ENCODE data around the gene CDH22. TPM values are rescaled to one million over a fixed set of nuclear protein-coding genes. Genes with fewer than 3 reads are reported as not detected.

Gene CDH22
- total and polyA plus RNA-seq, 7 donors: 0.11 to 1.4 (median 0.53) TPM

- H3K4me3 ChIP-seq: no peak overlapping the region
- H3K9me3 ChIP-seq: no peaks in the 10 kb centered on the region
- no peak overlapping the region for H3K27ac ChIP-seq
- 30 to 36% (median 32%) methylated on average over 17 of the region's 17 CpGs for WGBS, 3 donors
- no peaks in the 10 kb centered on the region for H3K36me3 ChIP-seq (ENCODE audit: insufficient read depth in 1 of 2, low read depth in 1 of 2)
- peaks cover 0 to 44% (median 10%) of the 10 kb centered on the region in 3 donors for H3K27me3 ChIP-seq (ENCODE audit: insufficient read depth in 3 of 3, low read length in 2 of 3)
- no peaks in the 10 kb centered on the region for H3K4me1 ChIP-seq
- intact Hi-C loops (cut with DNase I): no loop called here
- TF ChIP-seq CTCF (IDR thresholded peaks at IDR 0.05): no peak
- ATAC-seq (peak in 2 of 4 donors; percentile 56 to 76), DNase-seq (no peak)
Measured at GRCh38 chr20:46195264-46196036, 112.8 kb downstream of the CDH22 start.

GRCh38 chr20:46194409-46194808 lies 113.9 kb downstream of the CDH22 start:
- TF ChIP-seq CTCF (IDR thresholded peaks at IDR 0.05): no peak
- DNase-seq: no peak
- H3K36me3 ChIP-seq (ENCODE audit: insufficient read depth in 1 of 2, low read depth in 1 of 2): no peaks in the 10 kb centered on the region
- intact Hi-C loops (cut with DNase I): no loop called here
- H3K4me1 ChIP-seq: no peaks in the 10 kb centered on the region
- no peak overlapping the region for H3K4me3 ChIP-seq
- H3K27me3 ChIP-seq (ENCODE audit: insufficient read depth in 3 of 3, low read length in 2 of 3): peaks cover 0 to 34% (median 8%) of the 10 kb centered on the region in 3 donors
- 84 to 93% (median 91%) methylated on average over 4 of the region's 4 CpGs for WGBS, 3 donors
- no peaks in the 10 kb centered on the region for H3K9me3 ChIP-seq
- H3K27ac ChIP-seq: no peak overlapping the region
- no peak for ATAC-seq

GRCh38 chr20:46192376-46192944 lies 115.8 kb downstream of the CDH22 start:
- H3K27me3 ChIP-seq (ENCODE audit: insufficient read depth in 3 of 3, low read length in 2 of 3): peaks cover 0 to 22% (median 3%) of the 10 kb centered on the region in 3 donors

GRCh38 chr20:46191611-46192010 lies 116.7 kb downstream of the CDH22 start:
- no peak for TF ChIP-seq CTCF (IDR thresholded peaks at IDR 0.05)
- Histone ChIP-seq H3K4me3 (no peak overlapping the region), H3K27me3 (ENCODE audit: insufficient read depth in 3 of 3, low read length in 2 of 3) (peaks cover 0 to 18% (median 3%) of the 10 kb centered on the region in 3 donors), H3K27ac (no peak overlapping the region), H3K9me3 (no peaks in the 10 kb centered on the region), H3K36me3 (ENCODE audit: insufficient read depth in 1 of 2, low read depth in 1 of 2) (no peaks in the 10 kb centered on the region), H3K4me1 (no peaks in the 10 kb centered on the region)
- DNase-seq (no peak), ATAC-seq (no peak)
- intact Hi-C loops (cut with DNase I): no loop called here
- WGBS, 3 donors: 49 to 60% (median 57%) methylated on average over 3 of the region's 3 CpGs

More at GRCh38 chr20:46192376-46192944, 115.8 kb downstream of the CDH22 start:
- H3K9me3 ChIP-seq: no peaks in the 10 kb centered on the region
- TF ChIP-seq CTCF (IDR thresholded peaks at IDR 0.05): no peak
- H3K4me3 ChIP-seq: no peak overlapping the region
- WGBS, 3 donors: 5 to 8% (median 8%) methylated on average over 6 of the region's 6 CpGs
- no peak overlapping the region for H3K27ac ChIP-seq
- no peaks in the 10 kb centered on the region for H3K36me3 ChIP-seq (ENCODE audit: insufficient read depth in 1 of 2, low read depth in 1 of 2)
- intact Hi-C loops (cut with DNase I): no loop called here
- DNase-seq (no peak), ATAC-seq (no peak)
- H3K4me1 ChIP-seq: no peaks in the 10 kb centered on the region

Data from psoas muscle (tissue), 8 donors.